A549 treated with RU486 at 1 μM for 4 hours (cell line): ENCODE data around the gene OR4S1. TPM values are rescaled to one million over a fixed set of nuclear protein-coding genes. Genes with fewer than 3 reads are reported as not detected.

Experiments
- total RNA-seq: library from RNA; stranded (reverse); fragments of 200-300 nt; extraction: Qiagen RNA extraction; gene quantifications from 5 replicates; pipeline ENCODE4 v1.2.3, GENCODE V29; 2022; ENCODE audit warnings: low read depth

OR4S1 gene
- total RNA-seq = not detected in 5 replicates

GRCh38 chr11:48305923-48306322 is at the start of gene OR4S1:
Gene OR4S1, plus strand, starts transcription at chr11:48306223. Its CDS starts 0 bp downstream, at chr11:48306223.

GRCh38 chr11:48263423-48263911 is 42.6 kb upstream of the OR4S1 start, which contains the start of gene OR4X1:
Gene OR4X1, plus strand, starts transcription at chr11:48263861. Its CDS starts 0 bp downstream, at chr11:48263861.

GRCh38 chr11:48324620-48325019 is 18.6 kb downstream of the OR4S1 start, which contains the start of gene OR4C3:
Gene OR4C3, plus strand, starts transcription at chr11:48324920. Its CDS starts 102 bp downstream, at chr11:48325022.

Other genes with a start within 250 kb of the OR4S1 start
- gene OR4B1, start 89.4 kb upstream of the OR4S1 start, total RNA-seq = not detected in 5 replicates
- not detected in 5 replicates for gene OR4X2, start 61.1 kb upstream of the OR4S1 start, total RNA-seq
- not detected in 5 replicates for gene OR4X1, start 42.4 kb upstream of the OR4S1 start, total RNA-seq
- gene OR4C3, start 18.7 kb downstream of the OR4S1 start, total RNA-seq = not detected in 5 replicates
- gene OR4C5, start 60.2 kb downstream of the OR4S1 start, total RNA-seq = not detected in 5 replicates
- gene OR4A47, start 182.6 kb downstream of the OR4S1 start, total RNA-seq = not detected in 5 replicates